HFFc6 (cell line): ENCODE measurements around the gene RALBP1. TPM values are rescaled to one million over a fixed set of nuclear protein-coding genes. Genes with fewer than 3 reads are reported as not detected.
A peak's percentile ranks its signal among the peaks of the same experiment; 100 is the strongest.

Experiments used
- DNase-seq: peaks from one replicate; pipeline ENCODE4 v3.0.0-alpha.2; 2018
- H3K27ac Mint-ChIP-seq: 2 replicates; pipeline ENCODE4 v1.8.0; 2020; ENCODE audit warnings: mild to moderate bottlenecking, mixed read lengths
- H3K27me3 Mint-ChIP-seq: 2 replicates; pipeline ENCODE4 v1.8.0; 2021; ENCODE audit warnings: mild to moderate bottlenecking, moderate library complexity, mixed read lengths; ENCODE audit not compliant: insufficient read depth
- H3K36me3 Mint-ChIP-seq: 2 replicates; pipeline ENCODE4 v1.8.0; 2021; ENCODE audit warnings: low read depth, mixed read lengths
- H3K4me1 Mint-ChIP-seq: 2 replicates; pipeline ENCODE4 v1.8.0; 2020; ENCODE audit warnings: low read depth, mixed read lengths
- H3K4me3 Mint-ChIP-seq: 2 replicates; pipeline ENCODE4 v1.8.0; 2020; ENCODE audit warnings: mild to moderate bottlenecking, moderate library complexity, mixed read lengths
- H3K9me3 Mint-ChIP-seq: 2 replicates; pipeline ENCODE4 v1.8.0; 2020; ENCODE audit warnings: mild to moderate bottlenecking, mixed read lengths
- CTCF ChIP-seq: fragments of 200-600 bp; sonication (generic); IDR thresholded peaks from 2 replicates; pipeline ENCODE4 v1.5.0; 2021; ENCODE audit warnings: antibody characterized with exemption, mild to moderate bottlenecking
- total RNA-seq, 6 experiments: library from RNA; stranded (reverse); fragmentation: NEBNext Ultra II Directional; extraction: Animal tissue kit (Norgen Biotek cat#: 25700); gene quantifications; 2 replicates in 1 of 6; 3 replicates in 5 of 6; pipeline ENCODE4 v1.2.3, GENCODE V29; 2021

RALBP1 gene
- total RNA-seq, 6 experiments from 2014 or later = 56.9 to 62.8 (median 59.0) TPM

- Mint-ChIP-seq H3K4me1 (peaks cover 26% of the 10 kb centered on the region), H3K27ac (no peak overlapping the region), H3K4me3 (no peak overlapping the region), H3K27me3 (no peaks in the 10 kb centered on the region), H3K36me3 (peaks cover 19% of the 10 kb centered on the region), H3K9me3 (no peaks in the 10 kb centered on the region)
- TF ChIP-seq CTCF = no peak
- DNase-seq = no peak
These were observed 99.3 kb downstream of the RALBP1 start for GRCh38 chr18:9574473-9575115.

GRCh38 chr18:9575558-9575957, 100.2 kb downstream of the RALBP1 start:
- H3K36me3 Mint-ChIP-seq = peaks cover 13% of the 10 kb centered on the region
- H3K27me3 Mint-ChIP-seq = no peaks in the 10 kb centered on the region
- TF ChIP-seq CTCF = peak; percentile 94
- H3K4me1 Mint-ChIP-seq = peaks cover 26% of the 10 kb centered on the region
- H3K27ac Mint-ChIP-seq = no peak overlapping the region; the same call in 1 of the 2 replicates
- H3K9me3 Mint-ChIP-seq = no peaks in the 10 kb centered on the region
- DNase-seq = peak; percentile 86
- no peak overlapping the region for H3K4me3 Mint-ChIP-seq

DNA sequence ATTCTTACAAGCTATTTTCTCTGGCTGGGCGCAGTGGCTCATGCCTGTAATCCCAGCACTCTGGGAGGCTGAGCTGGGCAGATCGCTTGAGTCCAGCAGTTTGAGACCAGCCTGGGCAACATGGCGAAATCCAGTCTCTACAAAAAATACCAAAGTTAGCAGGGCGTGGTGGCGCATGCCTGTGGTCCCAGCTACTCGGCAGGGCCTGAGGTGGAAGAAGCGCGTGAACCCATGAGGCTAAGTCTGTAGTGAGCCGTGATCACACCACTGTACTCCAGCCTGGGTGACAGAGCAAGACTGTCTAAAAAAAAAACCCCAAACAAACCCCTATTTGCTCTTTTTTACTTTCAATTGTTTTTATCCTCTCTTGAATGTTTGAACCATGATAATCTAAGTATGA, 102.0 kb downstream of the RALBP1 start:
- H3K4me3 Mint-ChIP-seq = no peak overlapping the region
- peaks cover 26% of the 10 kb centered on the region for H3K4me1 Mint-ChIP-seq
- no peaks in the 10 kb centered on the region for H3K27me3 Mint-ChIP-seq
- no peak for TF ChIP-seq CTCF
- no peaks in the 10 kb centered on the region for H3K9me3 Mint-ChIP-seq
- H3K27ac Mint-ChIP-seq = no peak overlapping the region
- no peak for DNase-seq
- H3K36me3 Mint-ChIP-seq = peaks cover 22% of the 10 kb centered on the region

- peaks cover 27% of the 10 kb centered on the region for H3K36me3 Mint-ChIP-seq
- H3K9me3 Mint-ChIP-seq = no peaks in the 10 kb centered on the region
- peaks cover 26% of the 10 kb centered on the region for H3K4me1 Mint-ChIP-seq
- no peaks in the 10 kb centered on the region for H3K27me3 Mint-ChIP-seq
- H3K4me3 Mint-ChIP-seq = no peak overlapping the region
- peak; percentile 8 for DNase-seq
- H3K27ac Mint-ChIP-seq = peak overlapping the region; percentile 54
- no peak for TF ChIP-seq CTCF
These were observed 103.0 kb downstream of the RALBP1 start for GRCh38 chr18:9578306-9578705.

- peaks cover 34% of the 10 kb centered on the region for H3K36me3 Mint-ChIP-seq
- no peak for DNase-seq
These were observed 106.4 kb downstream of the RALBP1 start for GRCh38 chr18:9581667-9582066.

More at GRCh38 chr18:9581667-9582066, 106.4 kb downstream of the RALBP1 start:
- no peak for TF ChIP-seq CTCF
- H3K4me3 Mint-ChIP-seq = no peak overlapping the region
- peaks cover 15% of the 10 kb centered on the region for H3K4me1 Mint-ChIP-seq
- H3K27me3 Mint-ChIP-seq = no peaks in the 10 kb centered on the region
- H3K9me3 Mint-ChIP-seq = no peaks in the 10 kb centered on the region
- no peak overlapping the region for H3K27ac Mint-ChIP-seq
